ENCODE data around the gene NCOA6.
"Not testable (repeated sequence)": the region's sequence is repeated elsewhere in the genome, so short reads cannot be mapped to it uniquely, and the experiment has no call there.

The NCOA6 gene

DNA sequence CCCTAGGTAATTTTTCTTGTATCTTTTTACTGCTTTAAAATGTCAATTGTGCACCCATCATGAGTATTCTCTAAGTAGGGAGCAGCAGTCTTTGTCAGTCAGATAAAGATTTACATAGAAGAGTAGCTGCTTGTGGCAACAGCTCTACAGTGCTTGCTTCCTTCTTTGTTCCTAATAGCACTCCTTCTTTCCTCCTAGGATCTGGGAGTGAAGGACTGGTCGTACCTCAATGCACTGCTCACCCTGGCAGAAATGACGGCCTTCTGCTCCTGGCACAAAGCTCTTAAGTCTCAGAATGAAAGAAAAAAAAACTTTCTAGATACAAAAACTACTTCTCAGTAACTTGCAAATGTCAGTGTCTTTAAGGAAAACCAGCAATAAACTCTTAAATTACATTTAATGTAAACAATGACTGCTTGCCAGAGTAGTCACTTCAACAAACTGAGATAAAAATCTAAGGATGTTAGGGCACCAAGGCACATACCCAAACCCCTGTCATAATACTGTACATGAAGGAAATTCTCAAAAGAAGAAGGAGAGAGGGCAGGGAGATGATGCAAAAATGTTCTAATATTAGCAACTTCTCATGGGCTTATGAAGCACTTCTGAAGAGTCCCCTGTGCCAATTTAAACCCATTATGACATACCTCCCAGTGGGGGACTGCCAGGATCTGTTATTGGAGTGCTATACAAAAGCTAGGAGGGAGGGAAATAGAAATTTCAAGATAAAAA, 34.0 kb downstream of the NCOA6 start:
- H3K4me3 ChIP-seq = no peak overlapping the region
- intact Hi-C loops (cut with DNase I; ENCODE audit: low total_unique reads) = no loop called here
- peaks cover 0 to 30% (median 7%) of the 10 kb centered on the region in 3 donors for H3K36me3 ChIP-seq
- H3K27me3 ChIP-seq = no peaks in the 10 kb centered on the region
- no peak for TF ChIP-seq CTCF (IDR thresholded peaks at IDR 0.05)
- H3K9me3 ChIP-seq = no peaks in the 10 kb centered on the region
- peaks cover 0 to 16% (median 8%) of the 10 kb centered on the region in 4 donors for H3K4me1 ChIP-seq
- DNase-seq = peak in 1 of 2 donors; percentile 27
- no peak overlapping the region for H3K27ac ChIP-seq

- H3K27me3 ChIP-seq = no peaks in the 10 kb centered on the region
- H3K9me3 ChIP-seq = no peaks in the 10 kb centered on the region
- no peak overlapping the region for H3K4me3 ChIP-seq
- intact Hi-C loops (cut with DNase I; ENCODE audit: low total_unique reads) = no loop called here
- no peak overlapping the region for H3K27ac ChIP-seq
- no peak for DNase-seq
- H3K36me3 ChIP-seq = peaks cover 0 to 46% (median 23%) of the 10 kb centered on the region in 3 donors
- no peaks in the 10 kb centered on the region for H3K4me1 ChIP-seq
- TF ChIP-seq CTCF (IDR thresholded peaks at IDR 0.05) = no peak
Observed at GRCh38 chr20:34781220-34781619, 44.2 kb downstream of the NCOA6 start.

- H3K27me3 ChIP-seq; H3K27ac ChIP-seq; H3K4me3 ChIP-seq; intact Hi-C loops (cut with DNase I; ENCODE audit: low total_unique reads); H3K4me1 ChIP-seq; H3K9me3 ChIP-seq; DNase-seq: not testable (repeated sequence)
- H3K36me3 ChIP-seq = peaks cover 7 to 55% (median 32%) of the 10 kb centered on the region in 3 donors
Observed at GRCh38 chr20:34780291-34780690, 45.2 kb downstream of the NCOA6 start.

DNA sequence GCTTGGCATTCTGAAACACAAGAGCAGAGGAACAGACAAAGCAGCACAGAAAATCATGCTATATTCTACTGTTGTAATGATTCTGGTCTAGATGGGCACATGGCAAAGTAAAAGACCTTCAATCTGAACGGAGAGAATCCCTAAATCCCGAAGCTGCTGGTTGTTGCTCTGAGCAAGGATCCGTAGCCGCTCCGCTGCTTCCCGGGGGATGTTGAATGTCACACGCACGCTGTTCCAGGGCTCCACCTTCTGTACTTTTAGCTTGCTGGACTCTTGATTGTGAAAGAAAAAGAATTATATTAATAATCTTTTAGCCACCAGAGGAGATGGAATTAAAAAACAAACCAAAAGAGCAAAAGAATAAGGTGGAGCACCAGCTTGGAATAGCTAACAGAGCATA, 49.3 kb downstream of the NCOA6 start:
- H3K9me3 ChIP-seq = no peaks in the 10 kb centered on the region
- no peak for TF ChIP-seq CTCF (IDR thresholded peaks at IDR 0.05)
- H3K36me3 ChIP-seq = peaks cover 35 to 88% (median 51%) of the 10 kb centered on the region in 3 donors
- no peaks in the 10 kb centered on the region for H3K27me3 ChIP-seq
- H3K4me3 ChIP-seq = no peak overlapping the region
- DNase-seq = no peak
- H3K4me1 ChIP-seq = no peaks in the 10 kb centered on the region
- H3K27ac ChIP-seq = no peak overlapping the region
- intact Hi-C loops (cut with DNase I; ENCODE audit: low total_unique reads) = no loop called here

- H3K27me3 ChIP-seq = no peaks in the 10 kb centered on the region
- DNase-seq = no peak
- no peak overlapping the region for H3K27ac ChIP-seq
- H3K36me3 ChIP-seq = peaks cover 35 to 88% (median 43%) of the 10 kb centered on the region in 3 donors
- intact Hi-C loops (cut with DNase I; ENCODE audit: low total_unique reads) = loop anchor here (5.0 kb wide), 1 partner anchor 198 kb away; no protein-coding TSS in a partner anchor
- no peak overlapping the region for H3K4me3 ChIP-seq
- no peaks in the 10 kb centered on the region for H3K9me3 ChIP-seq
- H3K4me1 ChIP-seq = no peaks in the 10 kb centered on the region
- TF ChIP-seq CTCF (IDR thresholded peaks at IDR 0.05) = no peak
Observed at GRCh38 chr20:34774886-34775285, 50.6 kb downstream of the NCOA6 start.

GRCh38 chr20:34774449-34774848, 51.0 kb downstream of the NCOA6 start:
- no peaks in the 10 kb centered on the region for H3K9me3 ChIP-seq

More at GRCh38 chr20:34774449-34774848, 51.0 kb downstream of the NCOA6 start:
- Histone ChIP-seq H3K36me3 (peaks cover 35 to 84% (median 39%) of the 10 kb centered on the region in 3 donors), H3K27me3 (no peaks in the 10 kb centered on the region), H3K4me1 (no peaks in the 10 kb centered on the region), H3K4me3 (no peak overlapping the region), H3K27ac (no peak overlapping the region)
- intact Hi-C loops (cut with DNase I; ENCODE audit: low total_unique reads) = loop anchor here (5.0 kb wide), 1 partner anchor 197 kb away; no protein-coding TSS in a partner anchor
- no peak for DNase-seq
- no peak for TF ChIP-seq CTCF (IDR thresholded peaks at IDR 0.05)
